Lower lobe of right lung (tissue), 2 donors: Measurements from ENCODE around the gene DUSP5. TPM values are rescaled to one million over a fixed set of nuclear protein-coding genes. Genes with fewer than 3 reads are reported as not detected.
"Not testable (repeated sequence)": the region's sequence is repeated elsewhere in the genome, so short reads cannot be mapped to it uniquely, and the experiment has no call there.

Source experiments
- ATAC-seq, 2 donors: fragments of 200-7000 bp; cut with Tn5 transposase; one replicate each; pipeline ENCODE4 v1.9.1; 2020 to 2022; ENCODE audit warnings: mild to moderate bottlenecking in 2 of 2, moderate library complexity in 2 of 2
- DNase-seq: peaks from one replicate; pipeline ENCODE4 v3.0.0-alpha.2; 2020
- H3K27ac ChIP-seq: fragments of 200-600 bp; one replicate; pipeline ENCODE4 v1.8.0; 2022
- H3K27me3 ChIP-seq: fragments of 200-600 bp; one replicate; pipeline ENCODE4 v1.8.0; 2022; ENCODE audit warnings: low read depth
- H3K36me3 ChIP-seq: fragments of 200-600 bp; one replicate; pipeline ENCODE4 v1.8.0; 2022; ENCODE audit warnings: mild to moderate bottlenecking
- H3K4me1 ChIP-seq: fragments of 200-600 bp; one replicate; pipeline ENCODE4 v1.8.0; 2022
- H3K4me3 ChIP-seq: fragments of 200-600 bp; one replicate; pipeline ENCODE4 v1.8.0; 2022; ENCODE audit warnings: mild to moderate bottlenecking
- H3K9me3 ChIP-seq: fragments of 200-600 bp; one replicate; pipeline ENCODE4 v1.8.0; 2022
- intact Hi-C: fragments of 100-400 bp; cut with DNase I; formaldehyde crosslinking; loops from one replicate; pipeline ENCODE4 v1.11.0; 2022
- total RNA-seq: library from RNA; stranded (reverse); fragmentation: NEBNext Ultra II Directional; extraction: Animal tissue kit (Norgen Biotek cat#: 25700); gene quantifications from one replicate; pipeline ENCODE4 v1.2.1, GENCODE V29; 2021
- TF ChIP-seq, protein P1 (sequence below): fragments of 200-600 bp; IDR thresholded peaks from one replicate; pipeline ENCODE4 v1.8.0; 2022; ENCODE audit warnings: antibody characterized with exemption, mild to moderate bottlenecking
- donor health status: DM: no; HTN: yes; CAD: no; lungs with severe emphysema.

The DUSP5 gene
- total RNA-seq, 1 donor from 2014 or later: 8.9 TPM

DNA sequence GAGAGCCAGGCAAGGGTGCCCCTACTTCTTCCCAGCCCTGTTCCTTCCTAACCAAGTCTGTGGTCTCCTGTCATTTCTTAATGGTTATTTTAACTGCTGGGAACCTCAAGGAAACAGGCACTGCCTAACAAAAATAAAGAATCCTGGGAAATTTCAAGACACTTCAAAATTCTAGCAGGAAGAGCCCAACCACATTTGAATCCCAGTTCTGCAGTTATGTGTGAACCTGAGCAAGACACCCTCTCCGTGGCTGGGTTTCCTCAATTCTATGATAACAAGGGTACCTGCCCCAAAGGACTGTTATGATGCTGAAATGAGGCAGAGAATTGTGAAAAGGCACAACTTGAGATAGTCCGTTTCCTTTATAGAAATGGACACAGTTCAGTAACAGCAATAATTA lies 36.2 kb upstream of the DUSP5 start:
- no peaks in the 10 kb centered on the region for H3K27me3 ChIP-seq
- no peaks in the 10 kb centered on the region for H3K4me1 ChIP-seq
- H3K9me3 ChIP-seq: no peaks in the 10 kb centered on the region
- no peak overlapping the region for H3K27ac ChIP-seq
- no peak for DNase-seq
- intact Hi-C loops: no loop called here
- no peaks in the 10 kb centered on the region for H3K36me3 ChIP-seq
- H3K4me3 ChIP-seq: no peak overlapping the region
- TF ChIP-seq, protein P1, sequence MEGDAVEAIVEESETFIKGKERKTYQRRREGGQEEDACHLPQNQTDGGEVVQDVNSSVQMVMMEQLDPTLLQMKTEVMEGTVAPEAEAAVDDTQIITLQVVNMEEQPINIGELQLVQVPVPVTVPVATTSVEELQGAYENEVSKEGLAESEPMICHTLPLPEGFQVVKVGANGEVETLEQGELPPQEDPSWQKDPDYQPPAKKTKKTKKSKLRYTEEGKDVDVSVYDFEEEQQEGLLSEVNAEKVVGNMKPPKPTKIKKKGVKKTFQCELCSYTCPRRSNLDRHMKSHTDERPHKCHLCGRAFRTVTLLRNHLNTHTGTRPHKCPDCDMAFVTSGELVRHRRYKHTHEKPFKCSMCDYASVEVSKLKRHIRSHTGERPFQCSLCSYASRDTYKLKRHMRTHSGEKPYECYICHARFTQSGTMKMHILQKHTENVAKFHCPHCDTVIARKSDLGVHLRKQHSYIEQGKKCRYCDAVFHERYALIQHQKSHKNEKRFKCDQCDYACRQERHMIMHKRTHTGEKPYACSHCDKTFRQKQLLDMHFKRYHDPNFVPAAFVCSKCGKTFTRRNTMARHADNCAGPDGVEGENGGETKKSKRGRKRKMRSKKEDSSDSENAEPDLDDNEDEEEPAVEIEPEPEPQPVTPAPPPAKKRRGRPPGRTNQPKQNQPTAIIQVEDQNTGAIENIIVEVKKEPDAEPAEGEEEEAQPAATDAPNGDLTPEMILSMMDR: no peak
- no peak for ATAC-seq

DNA sequence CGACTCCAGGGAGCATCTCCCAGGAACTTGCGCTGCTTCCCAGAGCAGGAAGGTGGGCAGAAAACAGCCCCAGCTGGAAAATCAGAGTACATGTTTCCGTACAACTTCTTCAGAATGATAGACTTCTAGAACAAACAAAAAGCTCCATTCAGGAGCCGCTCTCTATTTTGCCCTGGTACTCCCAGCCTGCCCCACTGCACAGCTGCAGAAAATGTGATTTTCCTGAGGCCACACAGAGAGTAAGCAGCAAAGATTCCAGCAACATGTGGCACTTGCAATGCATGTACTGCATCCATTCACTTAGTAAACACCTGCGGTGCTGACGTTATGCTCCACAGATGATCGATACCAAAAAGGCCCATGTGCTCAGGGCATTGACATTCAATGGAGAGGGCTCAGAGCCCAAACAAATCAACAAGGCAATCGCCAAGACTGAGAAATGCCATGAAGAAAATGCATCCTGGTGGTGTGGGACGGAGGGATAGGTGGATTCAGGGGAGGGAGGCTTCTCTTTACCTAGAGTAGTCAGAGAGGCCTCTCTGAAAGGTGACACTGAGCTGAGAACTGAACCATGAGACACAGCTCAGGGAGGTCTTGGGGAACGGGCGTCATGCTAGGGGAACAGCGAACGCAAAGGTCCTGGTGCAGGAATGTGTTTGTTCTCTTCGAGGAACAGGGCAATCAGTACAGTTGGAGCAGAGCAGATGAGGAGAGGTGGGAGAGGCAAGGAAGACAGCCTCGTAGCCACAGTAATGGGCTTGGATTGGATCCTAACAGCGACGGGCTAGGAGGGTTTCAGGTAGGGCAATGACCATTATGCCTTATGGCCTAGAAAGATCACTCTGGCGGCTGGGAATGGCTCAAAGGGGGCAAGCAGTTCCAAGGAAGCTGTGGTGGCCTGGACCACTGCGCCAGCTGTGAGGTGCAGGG lies 35.3 kb upstream of the DUSP5 start:
- Histone ChIP-seq H3K4me1 (no peaks in the 10 kb centered on the region), H3K9me3 (no peaks in the 10 kb centered on the region), H3K4me3 (no peak overlapping the region), H3K27ac (no peak overlapping the region), H3K27me3 (no peaks in the 10 kb centered on the region), H3K36me3 (no peaks in the 10 kb centered on the region)
- ATAC-seq: no peak
- TF ChIP-seq, protein P1: no peak
- intact Hi-C loops: no loop called here
- DNase-seq: no peak

DNA sequence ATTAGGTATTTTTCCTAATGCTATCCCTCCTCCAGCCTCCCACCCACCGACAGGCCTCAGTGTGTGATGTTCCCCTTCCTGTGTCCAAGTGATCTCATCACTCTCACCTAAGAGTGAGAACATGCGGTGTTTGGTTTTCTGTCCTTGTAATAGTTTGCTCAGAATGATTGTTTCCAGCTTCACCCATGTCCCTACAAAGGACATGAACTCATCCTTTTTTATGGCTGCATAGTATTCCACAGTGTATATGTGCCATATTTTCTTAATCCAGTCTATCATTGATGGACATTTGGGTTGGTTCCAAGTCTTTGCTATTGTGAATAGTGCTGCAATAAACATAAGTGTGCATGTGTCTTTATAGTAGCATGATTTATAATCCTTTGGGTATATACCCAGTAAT lies 29.4 kb upstream of the DUSP5 start:
- H3K4me1 ChIP-seq, intact Hi-C loops, DNase-seq: not testable (repeated sequence)

DNA sequence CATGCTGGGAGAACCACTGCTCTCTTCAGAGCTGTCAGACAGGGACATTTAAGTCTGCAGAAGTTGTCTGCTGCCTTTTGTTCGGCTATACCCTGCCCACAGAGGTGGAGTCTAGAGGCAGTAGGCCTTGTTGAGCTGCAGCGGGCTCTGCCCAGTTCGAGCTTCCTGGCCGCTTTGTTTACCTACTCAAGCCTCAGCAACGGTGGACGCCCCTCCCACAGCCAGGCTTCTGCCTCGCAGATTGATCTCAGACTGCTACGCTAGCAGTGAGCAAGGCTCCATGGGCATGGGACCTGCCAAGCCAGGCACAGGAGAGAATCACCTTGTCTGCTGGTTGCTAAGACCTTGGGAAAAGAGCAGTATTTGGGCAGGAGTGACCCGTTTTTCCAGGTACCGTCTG lies 27.2 kb upstream of the DUSP5 start:
- H3K4me1 ChIP-seq, ATAC-seq, H3K4me3 ChIP-seq, intact Hi-C loops, H3K27me3 ChIP-seq, H3K36me3 ChIP-seq, H3K9me3 ChIP-seq, DNase-seq, H3K27ac ChIP-seq: not testable (repeated sequence)

More for the DNA sequence above, 29.4 kb upstream of the DUSP5 start:
- not testable (repeated sequence) for H3K4me3 ChIP-seq, H3K36me3 ChIP-seq, H3K27me3 ChIP-seq, ATAC-seq, H3K9me3 ChIP-seq, H3K27ac ChIP-seq

DNA sequence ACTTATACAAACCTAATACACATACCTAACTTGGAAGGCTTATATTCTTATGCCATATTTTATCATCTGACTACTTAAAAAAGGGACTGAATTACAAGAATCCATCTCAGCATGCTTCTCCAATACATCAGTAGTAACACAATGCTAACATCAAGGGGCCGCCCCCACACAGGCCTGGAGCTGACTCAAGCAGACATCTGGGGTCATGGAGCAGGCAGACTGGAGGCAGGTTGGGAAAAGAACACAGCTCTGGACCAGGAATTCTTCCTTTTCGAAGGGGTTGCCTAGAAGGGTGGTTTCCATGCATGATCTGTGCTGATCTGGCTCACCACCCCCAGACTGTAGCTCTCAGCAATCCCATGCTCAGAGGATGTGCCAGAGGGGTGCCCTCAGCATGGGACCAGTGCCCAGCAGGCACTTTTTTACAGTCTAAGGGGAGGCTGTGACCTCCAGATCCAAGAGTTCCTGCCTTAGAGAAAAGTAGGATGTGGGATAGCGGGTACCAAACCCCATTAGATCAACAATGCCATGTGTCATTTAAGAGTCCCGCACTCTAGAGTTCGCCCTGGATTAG lies 26.1 kb upstream of the DUSP5 start:
- no peaks in the 10 kb centered on the region for H3K4me1 ChIP-seq
- no peaks in the 10 kb centered on the region for H3K36me3 ChIP-seq
- intact Hi-C loops: no loop called here
- H3K9me3 ChIP-seq: no peaks in the 10 kb centered on the region
- no peak for DNase-seq
- ATAC-seq: no peak
- H3K27me3 ChIP-seq: no peaks in the 10 kb centered on the region
- no peak overlapping the region for H3K27ac ChIP-seq
- no peak overlapping the region for H3K4me3 ChIP-seq
- TF ChIP-seq, protein P1: no peak

DNA sequence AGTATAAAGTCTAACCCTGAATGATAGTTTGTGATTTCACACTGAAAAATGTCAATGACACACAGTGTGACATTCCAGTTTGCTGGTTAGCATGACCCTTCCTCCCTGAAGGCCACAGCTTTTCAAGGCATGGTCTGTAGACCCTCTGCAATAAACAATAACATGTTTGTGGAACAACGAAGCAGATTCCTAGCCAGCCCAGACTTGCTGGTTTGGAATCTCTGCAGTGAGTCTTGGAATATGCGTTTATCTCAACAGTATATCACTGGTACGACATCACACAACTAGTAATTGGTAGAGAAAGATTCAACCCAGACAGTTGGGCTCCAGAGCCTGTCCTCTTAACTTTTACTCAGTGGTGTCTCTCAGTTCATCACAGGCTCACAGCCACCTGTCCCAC lies 23.7 kb upstream of the DUSP5 start:
- H3K9me3 ChIP-seq: no peaks in the 10 kb centered on the region
- no peaks in the 10 kb centered on the region for H3K36me3 ChIP-seq
- no peak for DNase-seq
- TF ChIP-seq, protein P1: no peak
- intact Hi-C loops: no loop called here
- no peak overlapping the region for H3K4me3 ChIP-seq
- no peaks in the 10 kb centered on the region for H3K27me3 ChIP-seq
- no peak for ATAC-seq
- no peak overlapping the region for H3K27ac ChIP-seq
- H3K4me1 ChIP-seq: no peaks in the 10 kb centered on the region
